HG03280 (cell line): ENCODE measurements around the gene ANGPTL5.
"Not testable (repeated sequence)": the region's sequence is repeated elsewhere in the genome, so short reads cannot be mapped to it uniquely, and the experiment has no call there.

ENCODE experiments used
- ATAC-seq: cut with Tn5 transposase; IDR thresholded peaks from one replicate; pipeline ENCODE4 v1.9.1; 2021; ENCODE audit warnings: mild to moderate bottlenecking, moderate library complexity; ENCODE audit not compliant: unreplicated experiment

ANGPTL5 gene

DNA sequence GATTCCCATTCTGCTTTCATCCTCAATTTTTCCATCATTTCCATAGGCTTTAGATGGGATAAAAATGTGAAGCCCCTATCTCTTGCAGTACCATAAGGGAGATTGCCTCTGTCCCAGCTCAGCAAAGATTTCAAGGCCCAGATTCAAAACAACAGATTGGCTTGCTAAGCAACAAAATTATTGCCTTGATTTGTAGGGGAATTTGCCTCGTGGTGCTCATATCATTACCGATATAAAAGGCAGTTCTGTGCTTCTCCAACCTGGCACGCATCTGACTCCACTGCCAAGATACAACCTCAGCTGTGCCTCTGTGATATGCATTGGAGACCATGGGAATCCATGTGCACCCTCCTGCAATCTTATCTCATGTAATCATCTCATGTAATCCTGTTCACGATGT, 26.6 kb downstream of the ANGPTL5 start:
- ATAC-seq = no peak

DNA sequence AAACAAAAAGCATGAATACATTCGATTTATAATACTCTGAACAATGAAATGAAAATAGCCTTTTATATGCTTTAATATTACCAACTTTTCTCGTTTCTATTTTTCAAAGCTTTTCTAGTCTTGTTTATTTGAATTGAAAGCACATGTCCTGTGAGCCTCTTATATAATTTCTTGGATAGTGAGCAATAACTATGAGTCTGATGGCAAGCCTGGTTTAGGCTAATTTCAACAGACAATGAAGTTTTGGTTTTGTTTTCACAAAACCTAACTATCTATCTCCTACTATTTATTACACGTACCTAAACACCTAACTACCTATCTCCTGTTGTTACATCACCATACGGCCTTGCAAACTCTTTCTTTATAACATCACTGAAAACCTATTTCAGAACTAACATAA, 30.7 kb downstream of the ANGPTL5 start:
- no peak for ATAC-seq

GRCh38 chr11:101881586-101881985, 34.7 kb downstream of the ANGPTL5 start:
- no peak for ATAC-seq

DNA sequence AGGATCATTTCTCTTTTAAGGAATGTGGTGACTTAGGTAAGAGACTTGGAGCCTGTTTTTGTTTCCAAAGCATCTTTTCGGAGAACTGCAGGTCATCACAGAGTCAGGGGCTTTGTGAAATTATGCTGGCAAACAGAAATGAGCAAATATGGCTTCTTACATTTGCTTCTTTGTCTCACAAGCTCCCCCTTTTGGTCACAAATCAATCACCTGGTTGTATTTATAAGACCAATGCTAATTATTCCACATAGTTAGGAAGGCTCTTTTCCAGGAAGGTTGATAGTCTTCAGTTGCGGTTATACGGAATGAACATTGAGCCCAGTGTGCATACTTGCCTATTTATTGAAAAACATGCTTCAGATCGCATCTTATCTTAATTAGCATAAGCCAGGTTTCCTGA, 36.1 kb downstream of the ANGPTL5 start:
- no peak for ATAC-seq

DNA sequence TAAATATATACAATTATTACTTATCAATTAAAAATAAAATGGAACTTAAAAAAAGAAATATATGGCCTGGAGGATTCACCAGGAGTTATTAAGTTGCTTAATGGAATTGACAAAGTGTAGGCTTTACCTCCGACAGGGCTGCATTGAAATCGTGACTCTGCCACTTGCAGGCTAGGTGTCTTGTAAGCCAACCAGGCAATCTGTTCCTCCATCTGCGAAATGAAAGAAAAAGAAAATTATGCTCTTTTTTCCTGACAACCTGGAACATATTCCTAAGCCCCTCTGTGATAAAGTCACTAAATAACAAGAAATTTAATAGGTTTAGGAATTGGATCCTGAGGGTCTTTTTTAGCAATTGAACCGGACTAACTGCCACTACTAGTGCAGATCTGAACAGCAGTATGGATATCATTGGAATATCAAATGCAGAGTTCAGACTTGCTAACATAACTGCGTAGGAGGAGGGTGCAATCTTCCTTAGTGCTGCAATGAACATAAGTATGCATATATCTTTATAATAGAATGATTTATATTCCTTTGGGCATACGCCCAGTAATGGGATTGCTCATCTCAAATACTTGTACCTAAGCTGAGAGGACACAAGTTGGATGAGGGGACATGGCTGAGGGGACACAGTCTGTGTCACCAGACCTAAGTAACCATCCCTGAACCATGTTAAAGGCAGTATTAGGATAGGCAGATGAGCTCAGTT, 44.0 kb downstream of the ANGPTL5 start:
- no peak for ATAC-seq

GRCh38 chr11:101870510-101870909, 45.8 kb downstream of the ANGPTL5 start:
- ATAC-seq = no peak

DNA sequence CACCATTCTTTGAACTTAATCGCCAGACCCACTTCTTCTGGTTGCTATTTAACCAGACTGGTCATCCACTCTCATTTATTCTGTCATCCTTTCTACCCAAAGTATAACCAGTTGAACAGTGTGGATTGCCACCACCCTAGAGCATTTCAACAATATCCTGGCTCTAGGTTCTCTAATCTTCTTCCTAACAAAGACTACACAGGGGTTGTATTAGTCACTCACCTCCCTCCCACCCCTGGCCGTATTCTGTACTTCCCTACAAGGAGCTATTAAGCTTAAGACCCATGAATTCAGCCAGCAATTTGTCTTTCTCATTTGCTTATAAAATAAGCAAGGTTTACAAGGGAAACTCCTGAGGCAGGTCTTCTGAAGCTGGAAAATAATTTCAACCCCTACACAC, 48.4 kb downstream of the ANGPTL5 start:
- ATAC-seq = no peak

- ATAC-seq = no peak
These were observed 49.5 kb downstream of the ANGPTL5 start for GRCh38 chr11:101866619-101867491.

GRCh38 chr11:101864098-101864497, 52.2 kb downstream of the ANGPTL5 start:
- ATAC-seq = no peak

GRCh38 chr11:101863361-101863760, 53.0 kb downstream of the ANGPTL5 start:
- ATAC-seq = no peak

DNA sequence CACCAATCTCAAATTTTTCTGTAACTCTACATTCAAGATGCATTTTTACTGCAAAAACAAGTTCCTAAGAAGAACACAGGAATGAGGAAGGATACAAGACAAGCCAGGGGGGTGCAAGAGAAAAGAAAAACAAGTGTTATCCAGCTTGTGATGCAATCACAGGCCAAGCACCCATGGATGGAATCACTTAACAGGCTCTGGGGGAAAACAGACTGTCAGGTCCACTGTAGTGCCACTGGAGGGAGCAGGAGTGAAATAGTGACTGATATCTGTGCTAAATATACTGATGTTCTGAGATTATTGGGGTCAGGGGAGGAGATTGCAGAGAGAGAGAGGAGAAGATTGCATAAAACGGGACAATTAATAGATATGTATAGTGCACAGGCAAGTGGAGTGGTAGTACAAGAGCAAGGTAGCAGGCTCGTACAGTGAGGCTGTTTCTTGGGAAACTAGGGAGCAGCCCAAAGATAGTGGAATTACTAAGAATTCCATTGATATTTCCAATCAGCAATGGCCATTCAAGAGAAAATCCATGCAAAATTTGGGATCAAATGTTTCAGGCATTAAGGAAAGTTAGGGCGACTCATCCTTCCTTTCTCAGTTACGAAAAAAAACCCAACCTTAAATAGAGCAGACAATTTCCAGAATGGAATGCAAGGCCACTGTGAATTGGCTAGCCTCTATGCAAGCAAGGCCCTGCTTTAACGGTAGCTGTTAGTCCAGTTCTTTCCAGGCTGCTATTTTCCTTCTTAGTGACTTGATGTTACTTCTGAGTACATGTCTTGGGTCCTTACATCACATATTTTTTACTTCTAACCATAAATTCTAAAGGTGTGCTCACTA, 53.7 kb downstream of the ANGPTL5 start:
- no peak for ATAC-seq

- peak; percentile 89 for ATAC-seq
These were observed 55.5 kb downstream of the ANGPTL5 start for GRCh38 chr11:101860696-101861427.

DNA sequence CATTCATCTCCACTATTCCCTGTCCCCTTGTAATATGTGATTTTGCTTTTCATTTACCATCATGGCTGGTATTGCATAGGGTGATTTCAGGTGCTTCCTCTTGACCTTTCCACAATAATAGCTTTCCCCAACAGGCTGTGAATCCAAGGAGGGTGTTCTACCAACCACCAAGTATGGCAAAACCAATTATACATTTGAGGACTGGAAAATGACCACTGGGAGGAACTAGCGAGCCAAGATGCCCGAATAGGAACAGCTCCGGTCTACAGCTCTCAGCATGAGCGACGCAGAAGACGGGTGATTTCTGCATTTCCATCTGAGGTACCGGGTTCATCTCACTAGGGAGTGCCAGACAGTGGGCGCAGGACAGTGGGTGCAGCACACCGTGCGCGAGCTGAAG, 64.1 kb downstream of the ANGPTL5 start:
- ATAC-seq = not testable (repeated sequence)

DNA sequence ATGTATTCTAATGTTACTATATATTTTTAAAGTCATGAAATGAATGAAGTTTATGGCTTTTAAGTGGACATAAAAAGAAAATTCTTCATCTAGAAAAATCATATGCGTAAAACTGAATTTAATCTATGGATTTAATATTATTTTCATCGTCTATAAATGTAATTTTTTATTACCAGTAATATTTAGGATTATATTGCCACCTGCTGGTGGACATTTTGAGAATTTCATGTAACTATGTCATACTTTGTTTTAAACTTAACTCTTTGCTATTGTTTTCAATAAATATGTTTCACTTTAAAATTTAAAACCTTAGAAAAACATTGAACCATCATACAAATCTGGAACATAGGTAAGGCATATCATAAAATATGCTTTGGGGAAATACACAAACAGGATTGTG, 68.1 kb downstream of the ANGPTL5 start:
- ATAC-seq = no peak

GRCh38 chr11:101844608-101845007, 71.7 kb downstream of the ANGPTL5 start:
- ATAC-seq = no peak

GRCh38 chr11:101840704-101841103, 75.6 kb downstream of the ANGPTL5 start:
- no peak for ATAC-seq
